ENCODE results near the gene AKNAD1.

AKNAD1 gene

GRCh38 chr1:108865316-108865910 lies 8.5 kb upstream of the AKNAD1 start:
- DNase-seq (ENCODE audit: low spot score) = no peak

DNA sequence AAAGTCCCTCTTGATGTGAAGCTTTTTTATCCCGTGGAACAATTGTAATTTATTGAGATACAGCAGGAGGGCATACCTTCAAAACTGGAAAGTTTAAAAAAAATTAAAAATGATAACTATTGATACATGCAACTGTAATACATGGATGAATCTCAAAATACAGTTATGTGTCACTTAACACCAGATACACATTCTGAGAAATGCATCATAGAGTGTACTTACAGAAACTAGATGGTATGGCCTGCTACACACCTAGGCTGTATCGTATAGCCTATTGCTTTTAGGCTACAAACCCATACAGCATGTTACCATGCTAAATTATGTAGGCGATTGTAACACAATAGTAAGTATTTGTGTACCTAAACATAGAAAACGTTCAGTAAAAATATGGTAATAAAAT lies 7.1 kb upstream of the AKNAD1 start:
- no peak for DNase-seq (ENCODE audit: low spot score)

DNA sequence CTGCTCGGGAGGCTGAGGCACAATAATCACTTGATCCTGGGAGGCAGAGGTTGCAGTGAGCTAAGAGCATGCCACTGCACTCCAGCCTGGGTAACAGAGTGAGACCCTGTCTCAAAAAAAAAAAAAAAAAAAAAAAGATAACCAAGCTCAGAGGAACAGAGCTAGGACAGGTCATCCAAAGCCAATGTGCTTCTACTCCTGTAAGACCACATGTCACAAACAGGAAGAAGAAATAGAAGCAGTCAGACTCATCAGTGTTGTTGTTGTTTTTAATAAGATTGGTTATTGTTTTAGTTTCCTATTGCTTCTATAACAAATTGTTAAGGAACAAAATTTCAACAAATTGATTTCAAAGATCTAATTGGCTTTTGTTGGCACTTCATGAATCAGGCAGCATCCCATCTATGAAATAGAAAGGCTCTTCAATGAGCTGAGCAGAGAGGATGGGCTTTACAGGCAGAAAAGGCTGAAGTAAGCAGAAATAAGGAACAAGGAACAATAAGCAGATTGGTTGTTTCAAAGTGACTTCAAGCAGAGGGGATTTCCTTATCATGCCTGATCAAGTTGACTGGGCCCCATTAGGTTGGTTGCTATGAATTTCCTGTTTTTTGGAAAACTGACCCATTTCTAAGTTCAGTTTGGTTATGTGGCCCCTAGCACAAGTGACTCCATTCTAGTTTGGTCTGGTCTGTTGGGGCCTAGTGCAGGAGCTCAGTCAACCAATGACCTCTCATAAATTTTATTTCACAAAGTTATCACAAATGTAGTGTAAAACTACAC lies 6.0 kb upstream of the AKNAD1 start:
- no peak for DNase-seq (ENCODE audit: low spot score)

DNA sequence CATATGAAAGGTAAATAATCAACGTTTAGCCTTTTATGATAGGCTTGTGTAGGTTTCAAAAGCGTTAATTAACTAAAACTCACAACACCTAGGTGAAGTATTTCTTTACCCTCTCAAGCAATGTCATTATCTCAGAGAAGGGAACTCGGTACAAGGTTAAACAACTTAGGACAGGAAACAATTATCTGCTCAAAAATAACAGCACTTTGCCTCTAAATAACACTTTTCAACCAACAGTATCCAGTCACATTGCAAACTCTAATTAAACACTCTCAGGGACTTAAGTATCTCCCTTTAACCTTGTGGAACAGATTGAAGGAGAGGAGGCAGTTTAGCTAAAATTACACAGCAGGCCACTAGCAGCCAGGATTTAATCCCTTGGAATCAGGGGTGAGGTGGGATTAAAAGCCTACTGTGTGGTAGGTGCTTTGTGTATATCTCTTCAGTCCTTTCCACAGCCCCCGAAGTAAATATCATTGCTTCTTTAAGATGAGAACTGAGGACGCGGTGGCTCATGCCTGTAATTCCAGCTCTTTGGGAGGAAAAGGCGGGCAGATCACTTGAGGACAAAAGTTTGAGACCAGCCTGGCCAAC lies 5.2 kb upstream of the AKNAD1 start:
- DNase-seq (ENCODE audit: low spot score) = no peak

GRCh38 chr1:108861566-108861965 lies 4.7 kb upstream of the AKNAD1 start:
- DNase-seq (ENCODE audit: low spot score) = no peak

- no peak for DNase-seq (ENCODE audit: low spot score)
Measured at GRCh38 chr1:108860190-108860907, 3.5 kb upstream of the AKNAD1 start.

- peak; percentile 35 for DNase-seq (ENCODE audit: low spot score)
Measured at GRCh38 chr1:108858230-108858950, 1.5 kb upstream of the AKNAD1 start.

GRCh38 chr1:108854221-108855019 lies 2.5 kb downstream of the AKNAD1 start:
- DNase-seq (ENCODE audit: low spot score) = no peak

DNA sequence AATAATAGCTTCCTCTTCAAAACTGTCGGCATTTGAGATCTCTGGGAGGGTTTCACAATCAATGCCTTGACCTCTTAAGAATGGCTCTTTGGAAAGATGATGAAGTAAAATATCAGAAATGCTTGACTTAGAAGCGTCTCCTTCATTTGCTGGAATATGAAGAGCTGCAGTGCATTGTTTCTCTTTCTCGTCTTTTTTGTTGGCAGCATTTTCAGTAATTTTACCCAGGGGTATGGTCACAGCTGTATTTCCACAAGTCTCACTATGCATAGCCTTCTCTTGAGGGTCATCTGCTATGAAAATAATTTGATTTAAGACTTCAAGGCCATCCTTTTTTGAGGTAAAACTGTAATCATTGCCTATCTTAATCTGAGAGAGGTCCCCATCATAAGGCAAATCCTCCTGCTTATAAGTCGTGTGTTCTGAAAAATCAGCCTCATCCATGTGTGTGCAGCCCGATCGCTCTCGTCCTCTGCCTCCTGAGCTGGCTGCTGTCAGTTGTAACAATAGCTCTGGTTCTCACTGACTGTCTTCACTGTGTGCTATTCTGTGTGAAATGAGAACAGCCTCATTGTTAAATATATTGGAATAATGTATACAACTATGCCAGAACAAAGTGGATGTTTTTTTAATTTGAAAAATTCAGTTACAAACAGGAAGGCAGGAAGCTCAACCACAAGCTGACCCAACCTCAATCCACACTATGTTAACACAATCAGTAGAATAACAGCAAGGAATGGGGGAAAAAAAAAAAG lies 4.5 kb downstream of the AKNAD1 start:
- DNase-seq (ENCODE audit: low spot score) = no peak

DNA sequence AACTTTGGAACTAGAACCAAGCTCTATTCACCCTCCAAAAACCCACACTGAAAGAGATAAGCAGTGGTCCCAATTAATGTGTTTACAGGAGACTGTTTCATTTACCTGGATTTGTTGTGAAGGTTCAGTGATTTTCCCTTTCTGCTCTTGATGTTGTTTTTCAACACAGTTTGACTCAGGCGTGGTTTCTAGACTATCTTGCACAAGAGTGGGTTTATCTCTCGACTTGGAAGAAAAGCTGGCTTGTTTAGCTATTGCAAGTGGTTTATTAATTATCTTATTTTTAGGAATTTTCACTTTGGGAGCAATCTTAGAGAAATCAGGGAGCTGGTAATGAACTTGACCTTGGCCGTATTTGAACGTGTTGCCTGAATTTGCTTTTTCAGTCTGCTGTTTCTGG lies 5.3 kb downstream of the AKNAD1 start:
- DNase-seq (ENCODE audit: low spot score) = no peak

- DNase-seq (ENCODE audit: low spot score) = no peak
Measured at GRCh38 chr1:108850929-108851328, 6.0 kb downstream of the AKNAD1 start.

DNA sequence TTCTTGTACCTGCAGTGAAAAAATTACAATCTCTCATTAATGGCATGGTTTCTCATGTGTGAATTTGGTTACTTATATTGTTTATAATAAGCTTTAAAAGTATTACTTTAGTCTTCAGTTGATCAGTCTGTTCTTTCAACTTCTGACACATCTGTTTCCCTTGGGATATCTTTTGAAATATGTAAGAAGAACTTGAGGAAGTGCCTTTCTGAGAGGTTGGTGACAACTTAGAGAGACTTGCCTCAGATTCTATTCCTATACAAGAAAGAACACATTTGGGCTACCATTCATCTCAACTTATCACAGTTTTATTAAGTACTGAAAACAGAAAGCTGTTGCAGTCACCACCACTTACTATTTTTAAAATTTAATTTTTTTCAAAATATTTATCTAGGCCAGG lies 8.1 kb downstream of the AKNAD1 start:
- no peak for DNase-seq (ENCODE audit: low spot score)

DNA sequence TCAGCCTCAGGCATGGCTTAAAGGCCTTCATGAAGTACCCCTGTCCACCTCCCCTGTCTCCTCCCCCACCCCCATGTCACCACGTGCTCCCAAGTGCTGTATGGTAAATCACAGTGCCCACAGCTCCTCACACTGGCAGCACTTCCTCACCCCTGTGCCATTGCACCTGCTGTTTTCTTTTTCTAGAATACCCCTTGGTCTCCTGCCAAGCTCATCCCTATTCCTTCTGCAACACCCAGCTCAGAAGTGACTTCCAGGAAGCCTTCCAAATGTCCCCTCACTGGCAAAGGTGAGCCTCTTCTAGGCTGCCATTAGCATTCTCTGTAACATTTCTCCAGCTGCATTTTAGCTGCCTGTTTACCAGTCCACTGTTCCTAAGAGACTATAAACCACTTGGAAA lies 9.4 kb downstream of the AKNAD1 start:
- peak; percentile 24 for DNase-seq (ENCODE audit: low spot score)

GRCh38 chr1:108845991-108846390 lies 10.9 kb downstream of the AKNAD1 start:
- no peak for DNase-seq (ENCODE audit: low spot score)

DNA sequence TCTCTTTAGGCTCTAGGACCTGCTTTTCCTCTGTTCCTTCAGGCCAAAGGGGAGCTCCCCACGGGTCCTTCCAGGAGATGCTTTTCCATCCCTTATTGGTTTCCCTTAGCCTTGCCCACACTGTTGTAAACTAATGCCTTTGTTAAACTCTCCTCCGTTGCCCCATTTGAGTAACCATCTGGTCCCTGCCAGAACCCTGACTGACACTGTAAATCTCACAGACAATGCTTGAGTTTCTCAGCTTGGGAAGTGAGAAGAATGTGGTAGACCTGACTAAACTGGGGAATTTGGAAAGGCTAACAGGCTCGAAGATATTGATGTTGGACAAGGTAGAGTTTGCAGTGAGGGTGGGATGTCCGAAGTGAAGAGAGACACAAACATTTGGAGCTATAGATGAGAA lies 11.4 kb downstream of the AKNAD1 start:
- no peak for DNase-seq (ENCODE audit: low spot score)

DNA sequence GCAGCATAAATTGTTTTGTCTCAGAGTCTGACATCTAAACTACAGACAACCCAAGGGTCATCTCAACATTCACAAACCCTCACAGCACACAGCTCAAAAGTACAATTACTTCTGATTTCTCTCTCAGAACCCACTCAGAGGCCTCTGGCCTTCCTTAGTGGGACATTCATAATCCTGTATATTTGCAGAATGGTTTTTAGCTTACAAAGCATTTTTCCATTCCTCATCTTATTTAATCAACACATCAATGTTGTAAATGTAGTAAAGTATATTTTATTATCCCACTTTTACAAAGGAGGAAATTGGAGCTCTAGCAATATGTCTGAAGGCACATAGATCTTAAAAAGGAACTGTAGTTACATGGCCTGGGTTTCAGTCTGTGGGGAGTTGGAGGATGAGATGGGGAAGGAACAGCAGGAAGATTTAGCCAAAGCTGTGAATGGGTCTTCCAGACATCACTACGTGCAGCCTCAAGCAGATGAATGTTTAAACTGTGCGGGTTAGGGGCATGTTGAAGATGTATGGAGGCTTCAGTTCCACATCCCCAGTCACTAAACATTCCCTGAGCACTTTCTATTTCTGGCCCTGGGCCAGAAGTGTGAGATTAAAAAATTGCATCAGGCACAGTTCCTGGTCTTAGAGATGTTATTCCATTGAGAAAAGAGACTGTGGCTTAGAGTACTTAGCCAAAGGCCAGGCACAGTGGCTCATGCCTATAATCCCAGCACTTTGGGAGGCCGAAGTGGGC lies 13.3 kb downstream of the AKNAD1 start:
- DNase-seq (ENCODE audit: low spot score) = no peak

- DNase-seq (ENCODE audit: low spot score) = no peak
Measured at GRCh38 chr1:108842525-108843181, 14.2 kb downstream of the AKNAD1 start.

GRCh38 chr1:108841703-108842102 lies 15.2 kb downstream of the AKNAD1 start:
- DNase-seq (ENCODE audit: low spot score) = no peak

DNA sequence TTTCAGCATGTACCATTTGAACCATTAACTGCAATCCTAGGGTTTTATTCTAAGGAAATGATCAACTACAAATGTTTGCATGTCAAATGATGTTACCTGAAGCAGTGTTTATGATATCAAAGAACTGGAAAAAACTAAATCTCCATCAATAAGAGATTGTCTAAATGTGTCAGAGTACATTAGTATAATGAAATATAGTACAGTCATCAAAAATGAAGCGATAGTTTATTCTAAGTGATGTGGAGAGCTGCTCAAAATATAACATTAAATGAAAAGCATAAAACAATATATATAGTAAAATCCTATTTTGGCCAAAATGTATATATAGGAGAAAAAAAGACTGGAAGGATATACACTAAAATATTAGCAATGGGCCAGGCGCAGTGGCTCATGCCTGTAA lies 24.0 kb downstream of the AKNAD1 start:
- DNase-seq (ENCODE audit: low spot score) = no peak
